Activated CD8-positive, alpha-beta T cell treated with anti-CD3 and anti-CD28 coated beads for 36 hours (primary cell): ENCODE results near the gene TRAF3IP3. TPM values are rescaled to one million over a fixed set of nuclear protein-coding genes. Genes with fewer than 3 reads are reported as not detected.
"Not testable (repeated sequence)": the region's sequence is repeated elsewhere in the genome, so short reads cannot be mapped to it uniquely, and the experiment has no call there.

Experiments used
- ATAC-seq: fragments of 200-7000 bp; cut with Tn5 transposase; one replicate; pipeline ENCODE4 v1.10.0; 2021; ENCODE audit warnings: mild to moderate bottlenecking, moderate library complexity
- CTCF ChIA-PET: fragments of 350-600 bp; sonication (Branson Sonifier 250); formaldehyde crosslinking; loops from one replicate; lab custom pipeline; 2021; ENCODE audit warnings: antibody characterized with exemption; lab: Charles Lee
- POLR2A ChIA-PET: fragments of 350-600 bp; sonication (Branson Sonifier 250); formaldehyde crosslinking; loops from one replicate; lab custom pipeline; 2021; ENCODE audit warnings: antibody characterized with exemption; lab: Charles Lee
- DNase-seq: peaks from one replicate; pipeline ENCODE4 v3.0.0-alpha.2; 2020
- H3K27ac Mint-ChIP-seq: one replicate; pipeline ENCODE4 v1.8.0; 2021; ENCODE audit warnings: mild to moderate bottlenecking, mixed read lengths
- H3K27me3 Mint-ChIP-seq: one replicate; pipeline ENCODE4 v1.8.0; 2021; ENCODE audit warnings: mixed read lengths
- H3K36me3 Mint-ChIP-seq: one replicate; pipeline ENCODE4 v1.8.0; 2021; ENCODE audit warnings: low read depth, mixed read lengths
- H3K4me1 Mint-ChIP-seq: one replicate; pipeline ENCODE4 v1.8.0; 2021; ENCODE audit warnings: low read depth, mixed read lengths
- H3K4me3 Mint-ChIP-seq: one replicate; pipeline ENCODE4 v1.8.0; 2021; ENCODE audit warnings: mild to moderate bottlenecking, moderate library complexity, mixed read lengths
- H3K9me3 Mint-ChIP-seq: one replicate; pipeline ENCODE4 v1.8.0; 2021; ENCODE audit warnings: mixed read lengths
- intact Hi-C: fragments of 100-400 bp; cut with micrococcal nuclease; formaldehyde crosslinking; loops from one replicate; pipeline ENCODE4 v1.10.0; 2022
- total RNA-seq, 2 experiments: library from RNA; stranded (reverse); gene quantifications; one replicate each; pipeline ENCODE4 v1.2.3, GENCODE V29; 2021
- TF ChIP-seq, protein P1 (sequence below): fragments of 200-600 bp; IDR thresholded peaks from one replicate; pipeline ENCODE4 v1.8.0; 2022; ENCODE audit warnings: antibody characterized with exemption, mild to moderate bottlenecking

The TRAF3IP3 gene
- total RNA-seq, 2 experiments from 2014 or later = 194 TPM

GRCh38 chr1:209791920-209792319 lies 36.1 kb downstream of the TRAF3IP3 start:
- TF ChIP-seq, protein P1, sequence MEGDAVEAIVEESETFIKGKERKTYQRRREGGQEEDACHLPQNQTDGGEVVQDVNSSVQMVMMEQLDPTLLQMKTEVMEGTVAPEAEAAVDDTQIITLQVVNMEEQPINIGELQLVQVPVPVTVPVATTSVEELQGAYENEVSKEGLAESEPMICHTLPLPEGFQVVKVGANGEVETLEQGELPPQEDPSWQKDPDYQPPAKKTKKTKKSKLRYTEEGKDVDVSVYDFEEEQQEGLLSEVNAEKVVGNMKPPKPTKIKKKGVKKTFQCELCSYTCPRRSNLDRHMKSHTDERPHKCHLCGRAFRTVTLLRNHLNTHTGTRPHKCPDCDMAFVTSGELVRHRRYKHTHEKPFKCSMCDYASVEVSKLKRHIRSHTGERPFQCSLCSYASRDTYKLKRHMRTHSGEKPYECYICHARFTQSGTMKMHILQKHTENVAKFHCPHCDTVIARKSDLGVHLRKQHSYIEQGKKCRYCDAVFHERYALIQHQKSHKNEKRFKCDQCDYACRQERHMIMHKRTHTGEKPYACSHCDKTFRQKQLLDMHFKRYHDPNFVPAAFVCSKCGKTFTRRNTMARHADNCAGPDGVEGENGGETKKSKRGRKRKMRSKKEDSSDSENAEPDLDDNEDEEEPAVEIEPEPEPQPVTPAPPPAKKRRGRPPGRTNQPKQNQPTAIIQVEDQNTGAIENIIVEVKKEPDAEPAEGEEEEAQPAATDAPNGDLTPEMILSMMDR = no peak
- Mint-ChIP-seq H3K27me3 (peaks cover 6% of the 10 kb centered on the region), H3K27ac (no peak overlapping the region), H3K4me1 (peaks cover 2% of the 10 kb centered on the region), H3K36me3 (no peaks in the 10 kb centered on the region), H3K9me3 (peaks cover 1% of the 10 kb centered on the region), H3K4me3 (no peak overlapping the region)
- intact Hi-C loops = no loop called here
- CTCF ChIA-PET = interaction anchor here (1.4 to 3.8 kb wide), 2 partner anchors 31 to 44 kb away, joined by 3 to 23 read pairs; no protein-coding TSS in a partner anchor
- DNase-seq (no peak), ATAC-seq (no peak)
- POLR2A ChIA-PET = interaction anchor here (0.6 to 1.1 kb wide), 2 partner anchors 17 to 22 kb away, joined by 3 read pairs; no protein-coding TSS in a partner anchor

GRCh38 chr1:209793711-209794110 lies 37.9 kb downstream of the TRAF3IP3 start:
- H3K27ac Mint-ChIP-seq, POLR2A ChIA-PET, DNase-seq, H3K27me3 Mint-ChIP-seq, H3K9me3 Mint-ChIP-seq, intact Hi-C loops, H3K36me3 Mint-ChIP-seq, ATAC-seq, H3K4me1 Mint-ChIP-seq, H3K4me3 Mint-ChIP-seq: not testable (repeated sequence)
- CTCF ChIA-PET = interaction anchor here (1.2 to 3.8 kb wide), 2 partner anchors 9 to 30 kb away, joined by 3 to 23 read pairs; partner anchors contain the start of gene C1orf74

- H3K4me1 Mint-ChIP-seq = no peaks in the 10 kb centered on the region
- TF ChIP-seq, protein P1 = no peak
- POLR2A ChIA-PET = no interaction called here
- no peaks in the 10 kb centered on the region for H3K36me3 Mint-ChIP-seq
- no peak overlapping the region for H3K4me3 Mint-ChIP-seq
- H3K27me3 Mint-ChIP-seq = peaks cover 4% of the 10 kb centered on the region
- CTCF ChIA-PET = interaction anchor here (0.7 to 1.8 kb wide), 6 partner anchors 10 to 25 kb away, joined by 3 to 6 read pairs (median 3); no protein-coding TSS in a partner anchor
- no peak overlapping the region for H3K27ac Mint-ChIP-seq
- no peak for DNase-seq
- intact Hi-C loops = no loop called here
- ATAC-seq = no peak
- peaks cover 1% of the 10 kb centered on the region for H3K9me3 Mint-ChIP-seq
Observed at GRCh38 chr1:209797978-209798639, 42.3 kb downstream of the TRAF3IP3 start.

DNA sequence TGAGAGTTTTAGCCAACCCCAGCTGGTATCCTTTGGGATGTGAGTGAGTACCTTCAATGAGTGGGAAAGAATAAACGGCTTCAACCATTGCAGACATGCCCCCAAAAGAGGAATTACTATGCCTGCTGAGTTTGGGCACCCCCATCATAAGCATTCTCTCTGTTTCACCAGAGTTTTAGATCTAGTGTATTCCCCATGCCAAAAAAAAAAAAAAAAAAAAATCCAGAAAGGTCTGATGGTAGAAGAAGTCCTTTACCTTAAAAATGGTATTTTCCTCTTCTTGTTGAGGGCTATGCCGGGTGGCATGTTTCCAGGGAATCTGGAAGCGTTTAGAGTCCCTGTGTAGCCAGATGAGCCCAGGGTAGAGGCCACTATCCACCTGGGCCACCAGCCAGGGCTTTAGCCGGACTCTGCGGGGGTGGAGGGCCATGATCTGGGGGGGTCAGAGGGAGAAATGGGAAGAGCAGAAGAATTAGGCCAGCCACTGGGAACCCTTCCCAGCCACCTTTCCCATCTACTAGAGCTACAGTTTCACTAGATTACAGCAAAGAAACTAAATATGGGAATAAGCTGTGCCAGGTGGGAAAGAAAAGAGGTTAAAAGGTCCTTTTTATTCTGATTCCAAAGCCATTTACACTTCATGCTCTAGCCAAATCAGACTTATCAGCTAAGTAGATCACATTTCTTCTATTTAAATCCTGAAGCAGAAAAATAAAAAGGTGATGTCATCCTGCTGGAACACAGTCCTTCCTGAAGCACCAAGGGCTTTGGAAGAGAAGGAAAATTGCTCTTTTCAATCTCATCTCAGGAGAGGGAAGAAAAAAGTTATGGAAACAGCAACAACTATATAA lies 45.4 kb downstream of the TRAF3IP3 start:
- H3K4me1 Mint-ChIP-seq = peaks cover 16% of the 10 kb centered on the region
- intact Hi-C loops = no loop called here
- H3K4me3 Mint-ChIP-seq = no peak overlapping the region
- H3K9me3 Mint-ChIP-seq = no peaks in the 10 kb centered on the region
- H3K27ac Mint-ChIP-seq = no peak overlapping the region
- H3K27me3 Mint-ChIP-seq = peaks cover 3% of the 10 kb centered on the region
- POLR2A ChIA-PET = no interaction called here
- TF ChIP-seq, protein P1 = no peak
- CTCF ChIA-PET = interaction anchor here (0.9 to 4.8 kb wide), 3 partner anchors 11 to 22 kb away, joined by 3 to 29 read pairs (median 4); no protein-coding TSS in a partner anchor
- DNase-seq (no peak), ATAC-seq (no peak)
- H3K36me3 Mint-ChIP-seq = no peaks in the 10 kb centered on the region

DNA sequence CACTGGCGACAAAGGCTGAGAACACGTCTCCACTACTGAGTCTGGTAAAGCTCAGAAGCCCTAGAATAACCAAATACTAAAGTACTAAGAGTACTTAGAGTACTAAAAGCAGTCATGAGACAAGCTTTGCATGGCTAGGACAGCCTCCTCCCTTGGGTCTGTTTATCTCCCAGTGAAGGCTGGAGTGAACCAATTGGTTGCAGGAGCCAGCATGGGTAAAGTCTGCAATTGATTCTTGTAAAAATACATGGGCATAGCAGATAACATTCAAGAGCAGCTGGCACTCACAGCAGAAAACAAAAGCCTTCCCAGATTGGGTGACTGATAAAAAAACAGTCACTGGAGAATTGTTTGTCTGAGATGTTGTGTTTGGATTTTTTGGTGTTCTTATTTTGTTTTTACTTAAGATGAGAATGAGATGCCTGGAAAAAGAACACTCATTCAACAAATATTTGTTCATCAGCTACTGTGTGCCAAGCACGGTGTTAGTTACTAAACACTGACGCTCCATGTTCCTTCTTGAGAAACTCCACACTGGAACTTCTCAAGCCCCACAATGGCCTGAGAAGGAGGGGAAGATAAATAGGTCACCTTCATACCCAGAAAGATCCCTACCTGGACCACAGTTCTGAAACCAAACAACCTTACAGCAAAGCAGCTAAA lies 46.4 kb downstream of the TRAF3IP3 start:
- H3K4me3 Mint-ChIP-seq = no peak overlapping the region
- intact Hi-C loops = no loop called here
- H3K36me3 Mint-ChIP-seq = no peaks in the 10 kb centered on the region
- peaks cover 19% of the 10 kb centered on the region for H3K4me1 Mint-ChIP-seq
- H3K9me3 Mint-ChIP-seq = no peaks in the 10 kb centered on the region
- TF ChIP-seq, protein P1 = no peak
- CTCF ChIA-PET = interaction anchor here (4.8 kb wide), 1 partner anchor 21 kb away, joined by 29 read pairs; no protein-coding TSS in a partner anchor
- no peak for DNase-seq
- no peak overlapping the region for H3K27ac Mint-ChIP-seq
- no peak for ATAC-seq
- POLR2A ChIA-PET = no interaction called here
- H3K27me3 Mint-ChIP-seq = peaks cover 3% of the 10 kb centered on the region
